Body of pancreas (tissue), 4 donors: ENCODE data around the gene POU2AF2. TPM values are rescaled to one million over a fixed set of nuclear protein-coding genes. Genes with fewer than 3 reads are reported as not detected.

ENCODE experiments used
- ATAC-seq: fragments of 150-250 bp; one replicate; pipeline ENCODE4 v1.9.1; 2016
- DNase-seq, 4 donors: peaks; one replicate each; pipeline ENCODE4 v3.0.0-alpha.2; 2019
- H3K27ac ChIP-seq, 4 donors: fragments of 200-600 bp; sonication (generic); 1 replicate in 3 of 4; 2 replicates in 1 of 4; pipeline versions ENCODE4 v1.5.1 to v1.6.1; 2016 to 2019; ENCODE audit warnings: mild to moderate bottlenecking in 1 of 4, mixed read lengths in 1 of 4, moderate library complexity in 1 of 4
- H3K27me3 ChIP-seq, 2 donors: fragments of 200-600 bp; sonication (generic); one replicate each; pipeline ENCODE4 v1.6.0; 2016; ENCODE audit warnings: mild to moderate bottlenecking in 1 of 2
- H3K36me3 ChIP-seq, 2 donors: fragments of 200-600 bp; sonication (generic); replicated peaks in 1 of 2; 2 replicates each; pipeline ENCODE4 v1.5.1; 2016; ENCODE audit warnings: low read depth in 2 of 2; ENCODE audit not compliant: insufficient read depth in 1 of 2
- H3K4me1 ChIP-seq: fragments of 200-600 bp; sonication (generic); one replicate; pipeline ENCODE4 v1.6.0; 2016
- H3K4me3 ChIP-seq, 2 donors: fragments of 200-600 bp; sonication (generic); 1 replicate in 1 of 2; 2 replicates in 1 of 2; pipeline ENCODE4 v1.5.1; 2016 to 2019
- H3K9me3 ChIP-seq, 3 donors: fragments of 200-600 bp; sonication (generic); 1 replicate in 2 of 3; 2 replicates in 1 of 3; pipeline ENCODE4 v1.5.1; 2016
- CTCF ChIP-seq, 7 experiments: fragments of 450-650 bp in 4 of 7; fragments of 200-600 bp in 3 of 7; sonication (generic) in 3 of 7; IDR thresholded peaks; one replicate each; pipeline ENCODE4 v1.5.1; 2016 to 2019; ENCODE audit warnings: antibody characterized with exemption in 7 of 7
- POLR2A ChIP-seq, 3 donors: fragments of 450-650 bp; IDR thresholded peaks; one replicate each; pipeline ENCODE4 v1.6.1; 2016; ENCODE audit warnings: antibody characterized with exemption in 3 of 3, mild to moderate bottlenecking in 2 of 3
- WGBS, 2 donors: methylation state at CpG; one replicate each; pipeline ENCODE4 v1.1.5; 2017; 5-methylcytosine and 5-hydroxymethylcytosine counted together
- intact Hi-C: fragments of 100-400 bp; cut with DNase I; formaldehyde crosslinking; loops from one replicate; pipeline ENCODE4 v1.15.1; 2023
- total RNA-seq, 2 donors: library from RNA; depleted of rRNA; stranded (reverse); fragments of >200 nt; gene quantifications; one replicate each; pipeline ENCODE4 v1.1.0, GENCODE V29; 2016

POU2AF2 gene, protein sequence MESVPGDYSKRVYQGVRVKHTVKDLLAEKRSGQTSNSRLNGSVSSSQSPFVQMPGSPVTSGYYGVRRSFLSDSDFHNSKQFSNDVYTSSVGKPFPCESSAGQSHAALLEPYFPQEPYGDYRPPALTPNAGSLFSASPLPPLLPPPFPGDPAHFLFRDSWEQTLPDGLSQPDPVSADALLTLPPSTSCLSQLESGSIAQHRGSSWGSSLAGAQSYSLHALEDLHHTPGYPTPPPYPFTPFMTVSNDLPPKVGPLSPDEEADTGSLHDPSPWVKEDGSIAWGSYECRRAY
- total RNA-seq, result not detected

- Histone ChIP-seq H3K4me1 (no peaks in the 10 kb centered on the region), H3K27me3 (no peaks in the 10 kb centered on the region), H3K36me3 (no peaks in the 10 kb centered on the region), H3K4me3 (no peak within 1 kb of the TSS), H3K27ac (no peak within 1 kb of the TSS), H3K9me3 (no peaks in the 10 kb centered on the region)
- TF ChIP-seq POLR2A (IDR thresholded peaks at IDR 0.05) (no peak), CTCF (IDR thresholded peaks at IDR 0.05) (no peak)
- 84 to 85% methylated on average over 1 of the region's 1 CpG for WGBS, 2 donors
- intact Hi-C loops, result no loop called here
- ATAC-seq (no peak), DNase-seq (no peak)
These were observed at the start of gene POU2AF2 for GRCh38 chr11:111245425-111245824. POU2AF2 (plus strand) TSS chr11:111245725; CDS start chr11:111245854, 129 bp downstream.

DNA sequence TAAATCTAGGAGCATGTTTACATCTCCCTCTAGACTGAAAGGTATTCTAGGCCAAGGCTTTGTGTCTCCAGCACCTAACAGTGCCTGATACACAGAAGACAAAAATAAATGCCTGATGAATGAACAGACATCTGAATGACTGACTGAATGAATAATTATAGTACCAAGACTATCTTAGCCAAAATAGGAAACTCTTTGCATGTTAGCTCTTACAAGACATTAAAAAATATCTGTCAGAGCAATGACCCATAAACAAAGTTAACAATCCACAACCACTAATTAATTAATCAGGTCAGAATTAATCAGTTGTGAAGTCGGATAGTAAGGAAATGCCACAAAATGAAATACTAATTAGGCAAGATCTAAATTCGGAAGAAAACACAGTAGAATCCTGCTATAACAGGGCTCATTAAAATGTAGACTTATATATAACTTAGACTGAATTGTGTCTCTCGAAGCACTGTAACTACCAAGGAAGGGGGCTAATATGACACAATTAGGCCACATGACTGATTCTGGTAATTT is 45.5 kb upstream of the POU2AF2 start:
- H3K4me1 ChIP-seq, result no peaks in the 10 kb centered on the region
- ATAC-seq (no peak), DNase-seq (no peak)
- H3K27ac ChIP-seq, result no peak overlapping the region
- intact Hi-C loops, result no loop called here
- no peaks in the 10 kb centered on the region for H3K36me3 ChIP-seq
- TF ChIP-seq POLR2A (IDR thresholded peaks at IDR 0.05) (no peak), CTCF (IDR thresholded peaks at IDR 0.05) (no peak)
- H3K9me3 ChIP-seq, result no peaks in the 10 kb centered on the region
- WGBS, 2 donors, result 39 to 49% methylated on average over 3 of the region's 3 CpGs
- H3K4me3 ChIP-seq, result no peak overlapping the region
- H3K27me3 ChIP-seq, result no peaks in the 10 kb centered on the region

GRCh38 chr11:111204211-111204610 is 41.3 kb upstream of the POU2AF2 start:
- no peak for DNase-seq
- no peaks in the 10 kb centered on the region for H3K27me3 ChIP-seq
- no peak for ATAC-seq
- H3K4me3 ChIP-seq, result no peak overlapping the region
- no peak overlapping the region for H3K27ac ChIP-seq
- TF ChIP-seq CTCF (IDR thresholded peaks at IDR 0.05), result no peak
- no peak for TF ChIP-seq POLR2A (IDR thresholded peaks at IDR 0.05)
- H3K36me3 ChIP-seq, result no peaks in the 10 kb centered on the region
- no peaks in the 10 kb centered on the region for H3K4me1 ChIP-seq
- intact Hi-C loops, result no loop called here
- H3K9me3 ChIP-seq, result no peaks in the 10 kb centered on the region

- no peaks in the 10 kb centered on the region for H3K9me3 ChIP-seq
- ATAC-seq (no peak), DNase-seq (no peak)
- H3K4me1 ChIP-seq, result no peaks in the 10 kb centered on the region
- no peaks in the 10 kb centered on the region for H3K27me3 ChIP-seq
- H3K27ac ChIP-seq, result no peak overlapping the region
- 63 to 77% methylated on average over 3 of the region's 3 CpGs for WGBS, 2 donors
- no peak overlapping the region for H3K4me3 ChIP-seq
- intact Hi-C loops, result no loop called here
- no peaks in the 10 kb centered on the region for H3K36me3 ChIP-seq
- no peak for TF ChIP-seq CTCF (IDR thresholded peaks at IDR 0.05)
- no peak for TF ChIP-seq POLR2A (IDR thresholded peaks at IDR 0.05)
These were observed 39.7 kb upstream of the POU2AF2 start for GRCh38 chr11:111205632-111206385.
